Left lung (tissue), 10 donors: ENCODE data around the gene LENG9. TPM values are rescaled to one million over a fixed set of nuclear protein-coding genes. Genes with fewer than 3 reads are reported as not detected.
A peak's percentile ranks its signal among the peaks of the same experiment; 100 is the strongest.

Experiments used
- ATAC-seq: fragments of 200-7000 bp; cut with Tn5 transposase; one replicate; pipeline ENCODE4 v1.9.1; 2020; ENCODE audit warnings: moderate library complexity
- DNase-seq, 4 donors: peaks; one replicate each; pipeline ENCODE4 v3.0.0-alpha.2; 2013 to 2020
- H3K27ac ChIP-seq, 2 donors: fragments of 200-600 bp; sonication (generic) in 1 of 2; one replicate each; pipeline versions ENCODE4 v1.5.0 to v1.8.0; 2020 to 2021
- H3K27me3 ChIP-seq, 2 donors: fragments of 200-600 bp; sonication (generic) in 1 of 2; one replicate each; pipeline versions ENCODE4 v1.5.0 to v1.8.0; 2020 to 2021
- H3K36me3 ChIP-seq, 2 donors: fragments of 200-600 bp; sonication (generic) in 1 of 2; one replicate each; pipeline versions ENCODE4 v1.5.0 to v1.8.0; 2020 to 2021
- H3K4me1 ChIP-seq, 2 donors: fragments of 200-600 bp; one replicate each; pipeline ENCODE4 v1.8.0; 2021
- H3K4me3 ChIP-seq, 2 donors: fragments of 200-600 bp; sonication (generic) in 1 of 2; one replicate each; pipeline versions ENCODE4 v1.5.0 to v1.8.0; 2020 to 2021; ENCODE audit warnings: mild to moderate bottlenecking in 1 of 2
- H3K9me3 ChIP-seq, 2 donors: fragments of 200-600 bp; sonication (generic) in 1 of 2; one replicate each; pipeline versions ENCODE4 v1.5.0 to v1.8.0; 2020 to 2021
- intact Hi-C, 2 donors: fragments of 100-400 bp; cut with DNase I; formaldehyde crosslinking; loops; one replicate each; pipeline versions ENCODE4 v1.11.2 to v1.14.2; 2022
- polyA plus RNA-seq, 6 donors: library from polyadenylated mRNA; unstranded; fragments of 120-200 nt; gene quantifications; one replicate each; pipeline ENCODE4 v1.2.1, GENCODE V29; 2013; ENCODE audit not compliant: insufficient read length in 6 of 6
- total RNA-seq, 2 donors: library from RNA; stranded (reverse); fragmentation: NEBNext Ultra II Directional; extraction: Animal tissue kit (Norgen Biotek cat#: 25700); gene quantifications; one replicate each; pipeline ENCODE4 v1.2.1, GENCODE V29; 2021
- TF ChIP-seq, protein P1 (sequence below), 2 donors: fragments of 200-600 bp; sonication (generic) in 1 of 2; IDR thresholded peaks; one replicate each; pipeline versions ENCODE4 v1.5.0 to v1.8.0; 2021; ENCODE audit warnings: antibody characterized with exemption in 2 of 2
- donor health status: DM: no; HTN: yes; CAD: no.
- donor health status: DM: no; HTN: no; CAD: no.

LENG9 gene
- total and polyA plus RNA-seq, 8 donors, result 3.2 to 8.8 (median 4.9) TPM

DNA sequence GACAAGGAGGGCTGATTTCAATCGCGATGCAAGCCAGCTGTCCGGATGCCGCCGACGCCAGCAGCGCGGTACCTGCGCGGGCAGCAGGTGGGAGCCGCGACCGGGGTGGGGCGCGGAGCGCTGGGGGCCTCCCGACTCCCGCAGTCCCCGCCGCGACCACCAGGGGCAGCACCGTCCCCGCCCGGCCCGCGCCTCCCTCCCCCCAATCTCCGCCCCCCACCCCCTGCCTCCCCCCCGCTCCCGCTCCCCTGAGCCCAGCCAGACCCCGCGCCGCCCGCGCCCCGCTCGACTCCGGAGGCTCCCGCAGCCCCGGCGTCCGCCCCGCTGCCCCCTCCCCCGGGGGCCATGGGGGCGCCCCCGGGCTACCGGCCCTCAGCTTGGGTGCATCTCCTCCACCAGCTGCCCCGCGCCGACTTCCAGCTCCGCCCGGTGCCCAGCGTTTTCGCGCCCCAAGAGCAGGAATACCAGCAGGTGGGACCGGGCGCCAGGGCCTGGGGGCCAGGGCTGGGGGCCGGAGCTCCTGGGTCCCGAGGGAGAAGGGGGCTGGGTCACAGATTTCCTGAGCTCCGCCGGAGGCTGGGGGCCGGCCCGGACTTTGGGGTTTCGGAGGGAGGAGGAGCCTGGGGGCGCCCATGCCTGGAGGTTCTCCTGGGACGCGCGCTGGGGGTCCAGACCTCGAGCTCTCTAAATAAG is 48.2 kb downstream of the LENG9 start, which contains the start of gene TTYH1:
Gene TTYH1 (plus strand): TSS at position 257 of the 693 bp plus-strand sequence. CDS start 89 bp downstream, at position 346.
- Histone ChIP-seq H3K27ac (no peak within 1 kb of the TSS), H3K36me3 (no peaks in the 10 kb centered on the region), H3K4me3 (no peak within 1 kb of the TSS), H3K9me3 (no peaks in the 10 kb centered on the region), H3K27me3 (peaks cover 32 to 85% of the 10 kb centered on the region in 2 donors), H3K4me1 (peaks cover 0 to 13% of the 10 kb centered on the region in 2 donors)
- TF ChIP-seq, protein P1, sequence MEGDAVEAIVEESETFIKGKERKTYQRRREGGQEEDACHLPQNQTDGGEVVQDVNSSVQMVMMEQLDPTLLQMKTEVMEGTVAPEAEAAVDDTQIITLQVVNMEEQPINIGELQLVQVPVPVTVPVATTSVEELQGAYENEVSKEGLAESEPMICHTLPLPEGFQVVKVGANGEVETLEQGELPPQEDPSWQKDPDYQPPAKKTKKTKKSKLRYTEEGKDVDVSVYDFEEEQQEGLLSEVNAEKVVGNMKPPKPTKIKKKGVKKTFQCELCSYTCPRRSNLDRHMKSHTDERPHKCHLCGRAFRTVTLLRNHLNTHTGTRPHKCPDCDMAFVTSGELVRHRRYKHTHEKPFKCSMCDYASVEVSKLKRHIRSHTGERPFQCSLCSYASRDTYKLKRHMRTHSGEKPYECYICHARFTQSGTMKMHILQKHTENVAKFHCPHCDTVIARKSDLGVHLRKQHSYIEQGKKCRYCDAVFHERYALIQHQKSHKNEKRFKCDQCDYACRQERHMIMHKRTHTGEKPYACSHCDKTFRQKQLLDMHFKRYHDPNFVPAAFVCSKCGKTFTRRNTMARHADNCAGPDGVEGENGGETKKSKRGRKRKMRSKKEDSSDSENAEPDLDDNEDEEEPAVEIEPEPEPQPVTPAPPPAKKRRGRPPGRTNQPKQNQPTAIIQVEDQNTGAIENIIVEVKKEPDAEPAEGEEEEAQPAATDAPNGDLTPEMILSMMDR (IDR thresholded peaks at IDR 0.05), result peak in 1 of 2 donors; percentile 22
- intact Hi-C loops, result no loop called here
- DNase-seq (peak in 1 of 4 donors; percentile 68), ATAC-seq (no peak)

DNA sequence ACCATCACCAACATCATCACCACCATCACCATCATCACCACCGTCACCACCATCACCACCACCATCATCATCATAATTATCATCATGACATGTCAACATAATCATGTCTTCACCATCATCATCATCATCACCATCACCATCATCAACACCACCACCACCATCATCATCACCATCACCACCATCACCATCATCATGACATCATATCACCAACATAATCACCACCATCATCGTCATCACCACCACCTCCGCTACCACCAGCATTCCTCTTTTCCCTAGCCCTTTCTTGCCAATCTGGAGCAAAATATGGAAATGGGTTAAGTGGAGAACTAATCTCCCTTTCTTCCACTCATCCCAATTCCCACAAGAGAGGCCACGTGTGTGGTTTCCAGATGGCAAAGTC is 49.4 kb downstream of the LENG9 start:
- peaks cover 0 to 13% of the 10 kb centered on the region in 2 donors for H3K4me1 ChIP-seq
- TF ChIP-seq, protein P1 (IDR thresholded peaks at IDR 0.05), result no peak
- H3K4me3 ChIP-seq, result no peak overlapping the region
- no peak for DNase-seq
- no peak for ATAC-seq
- H3K27me3 ChIP-seq, result peaks cover 32 to 79% of the 10 kb centered on the region in 2 donors
- H3K9me3 ChIP-seq, result no peaks in the 10 kb centered on the region
- no peak overlapping the region for H3K27ac ChIP-seq
- H3K36me3 ChIP-seq, result no peaks in the 10 kb centered on the region
- intact Hi-C loops, result no loop called here

DNA sequence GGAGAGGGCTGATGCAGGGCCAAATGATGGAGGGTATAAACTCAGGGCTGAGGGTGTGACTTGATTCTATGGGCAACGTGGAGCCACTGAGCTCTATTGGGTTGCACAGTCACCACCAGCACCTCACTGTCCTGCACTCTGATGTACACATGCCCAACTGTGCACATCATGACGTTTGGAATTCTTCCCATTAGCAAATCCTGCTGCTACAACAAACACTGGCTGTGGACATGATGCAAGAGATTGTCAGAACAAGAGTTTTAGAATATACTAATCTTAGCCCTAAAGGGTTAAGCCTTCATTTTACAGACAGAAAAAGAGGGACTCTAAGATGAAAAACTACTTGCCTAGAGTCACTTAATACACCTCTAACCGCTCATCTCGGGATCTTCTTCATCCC is 50.7 kb downstream of the LENG9 start:
- intact Hi-C loops, result no loop called here
- H3K27ac ChIP-seq, result no peak overlapping the region
- DNase-seq (no peak), ATAC-seq (no peak)
- no peaks in the 10 kb centered on the region for H3K36me3 ChIP-seq
- H3K4me1 ChIP-seq, result peaks cover 0 to 1% of the 10 kb centered on the region in 2 donors
- TF ChIP-seq, protein P1 (IDR thresholded peaks at IDR 0.05), result no peak
- no peak overlapping the region for H3K4me3 ChIP-seq
- no peaks in the 10 kb centered on the region for H3K9me3 ChIP-seq
- H3K27me3 ChIP-seq, result peaks cover 32 to 67% of the 10 kb centered on the region in 2 donors

Other genes starting within 250 kb of the LENG9 start
- 10 to 100 TPM; 21.8 to 90.8 TPM for gene LILRB3, start 240.8 kb downstream of the LENG9 start, total RNA-seq
- 1 to 10 TPM; 2.1 to 3.0 (median 2.4) TPM for gene LILRB3, start 240.8 kb downstream of the LENG9 start, polyA plus RNA-seq
- 10 to 100 TPM in 1 of 2 donors, 1 to 10 TPM in 1; 7.3 to 51.5 TPM for gene LILRA6, start 221.0 kb downstream of the LENG9 start, total RNA-seq
- gene LILRA6, start 221.0 kb downstream of the LENG9 start, polyA plus RNA-seq, result under 1 TPM; 0.53 to 0.83 (median 0.64) TPM
- 10 to 100 TPM; 11.9 to 16.5 TPM for gene LILRB5, start 206.5 kb downstream of the LENG9 start, total RNA-seq
- 1 to 10 TPM; 3.3 to 4.9 (median 4.4) TPM for gene LILRB5, start 206.5 kb downstream of the LENG9 start, polyA plus RNA-seq
- gene LILRB2, start 182.7 kb downstream of the LENG9 start, total RNA-seq, result 10 to 100 TPM; 10.5 to 54.9 TPM
- 1 to 10 TPM; 1.2 to 2.2 (median 1.7) TPM for gene LILRB2, start 182.7 kb downstream of the LENG9 start, polyA plus RNA-seq
- 10 to 100 TPM in 1 of 2 donors, 1 to 10 TPM in 1; 4.2 to 52.8 TPM for gene LILRA5, start 150.6 kb downstream of the LENG9 start, total RNA-seq
- gene LILRA5, start 150.6 kb downstream of the LENG9 start, polyA plus RNA-seq, result 1 to 10 TPM in 1 of 6 donors, under 1 TPM in 4, not detected in 1; 0.44 to 1.2 (median 0.67) TPM
- 1 to 10 TPM; 1.8 to 2.3 TPM for gene LILRA4, start 124.6 kb downstream of the LENG9 start, total RNA-seq
- gene LILRA4, start 124.6 kb downstream of the LENG9 start, polyA plus RNA-seq, result under 1 TPM in 2 of 6 donors, not detected in 4; 0.10 to 0.12 TPM
- gene LAIR1, start 98.8 kb downstream of the LENG9 start, total RNA-seq, result 100 to 1,000 TPM in 1 of 2 donors, 10 to 100 TPM in 1; 66.9 to 172 TPM
- gene LAIR1, start 98.8 kb downstream of the LENG9 start, polyA plus RNA-seq, result 10 to 100 TPM in 1 of 6 donors, 1 to 10 TPM in 5; 5.0 to 11.1 (median 6.4) TPM
- gene TTYH1, start 48.3 kb downstream of the LENG9 start, total RNA-seq, result not detected
- 10 to 100 TPM in 1 of 6 donors, 1 to 10 TPM in 5; 2.3 to 13.4 (median 4.7) TPM for gene TTYH1, start 48.3 kb downstream of the LENG9 start, polyA plus RNA-seq
- gene LENG8, start 14.6 kb downstream of the LENG9 start, total RNA-seq, result 100 to 1,000 TPM; 138 to 144 TPM
- 100 to 1,000 TPM; 121 to 213 (median 166) TPM for gene LENG8, start 14.6 kb downstream of the LENG9 start, polyA plus RNA-seq
- gene CDC42EP5, start 9.5 kb upstream of the LENG9 start, total RNA-seq, result 10 to 100 TPM; 20.4 to 29.8 TPM
- gene CDC42EP5, start 9.5 kb upstream of the LENG9 start, polyA plus RNA-seq, result 10 to 100 TPM; 24.0 to 57.6 (median 33.4) TPM
- gene LAIR2, start 39.1 kb upstream of the LENG9 start, total RNA-seq, result 1 to 10 TPM; 1.0 to 1.4 TPM
- 1 to 10 TPM in 1 of 6 donors, not detected in 5; 3.1 TPM for gene LAIR2, start 39.1 kb upstream of the LENG9 start, polyA plus RNA-seq
- 10 to 100 TPM in 1 of 2 donors, 1 to 10 TPM in 1; 6.2 to 39.7 TPM for gene LILRA2, start 110.0 kb upstream of the LENG9 start, total RNA-seq
- 1 to 10 TPM in 3 of 6 donors, under 1 TPM in 3; 0.86 to 1.5 (median 1.0) TPM for gene LILRA2, start 110.0 kb upstream of the LENG9 start, polyA plus RNA-seq
- gene LILRA1, start 129.9 kb upstream of the LENG9 start, total RNA-seq, result 10 to 100 TPM in 1 of 2 donors, 1 to 10 TPM in 1; 1.8 to 13.5 TPM
- gene LILRA1, start 129.9 kb upstream of the LENG9 start, polyA plus RNA-seq, result under 1 TPM; 0.45 to 0.76 (median 0.57) TPM
- 10 to 100 TPM; 10.9 to 47.3 TPM for gene LILRB1, start 166.7 kb upstream of the LENG9 start, total RNA-seq
- gene LILRB1, start 166.7 kb upstream of the LENG9 start, polyA plus RNA-seq, result 1 to 10 TPM; 1.2 to 2.6 (median 1.4) TPM
- gene LILRB4, start 199.2 kb upstream of the LENG9 start, total RNA-seq, result 10 to 100 TPM; 16.5 to 44.4 TPM
- gene LILRB4, start 199.2 kb upstream of the LENG9 start, polyA plus RNA-seq, result 1 to 10 TPM in 3 of 6 donors, under 1 TPM in 3; 0.56 to 1.5 (median 0.98) TPM